Body of pancreas (tissue), 4 donors: Measurements from ENCODE around the gene UCN2.

Experiments used
- POLR2A ChIP-seq, 3 donors: fragments of 450-650 bp; IDR thresholded peaks; one replicate each; pipeline ENCODE4 v1.6.1; 2016; ENCODE audit warnings: antibody characterized with exemption in 3 of 3, mild to moderate bottlenecking in 2 of 3
- TF ChIP-seq, protein P1 (sequence below), 7 experiments: fragments of 450-650 bp in 4 of 7; fragments of 200-600 bp in 3 of 7; sonication (generic) in 3 of 7; IDR thresholded peaks; one replicate each; pipeline ENCODE4 v1.5.1; 2016 to 2019; ENCODE audit warnings: antibody characterized with exemption in 7 of 7

DNA sequence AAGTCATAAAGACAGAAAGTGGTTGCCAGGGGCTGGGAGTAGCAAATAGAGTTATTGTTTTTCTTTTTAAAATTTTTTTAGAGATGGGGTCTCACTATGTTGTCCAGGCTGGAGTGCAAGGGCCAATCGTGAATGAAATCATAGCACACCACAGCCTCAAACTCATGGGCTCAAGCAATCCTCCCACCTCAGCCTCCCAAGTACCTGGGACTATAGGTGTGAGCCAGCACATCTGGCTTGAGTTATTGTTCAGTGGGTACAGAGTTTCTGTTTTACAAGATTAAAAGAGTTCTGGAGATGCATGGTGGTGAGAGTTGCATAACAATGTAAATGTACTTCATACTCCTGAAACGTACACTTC lies 30.6 kb downstream of the UCN2 start:
- TF ChIP-seq, protein P1, sequence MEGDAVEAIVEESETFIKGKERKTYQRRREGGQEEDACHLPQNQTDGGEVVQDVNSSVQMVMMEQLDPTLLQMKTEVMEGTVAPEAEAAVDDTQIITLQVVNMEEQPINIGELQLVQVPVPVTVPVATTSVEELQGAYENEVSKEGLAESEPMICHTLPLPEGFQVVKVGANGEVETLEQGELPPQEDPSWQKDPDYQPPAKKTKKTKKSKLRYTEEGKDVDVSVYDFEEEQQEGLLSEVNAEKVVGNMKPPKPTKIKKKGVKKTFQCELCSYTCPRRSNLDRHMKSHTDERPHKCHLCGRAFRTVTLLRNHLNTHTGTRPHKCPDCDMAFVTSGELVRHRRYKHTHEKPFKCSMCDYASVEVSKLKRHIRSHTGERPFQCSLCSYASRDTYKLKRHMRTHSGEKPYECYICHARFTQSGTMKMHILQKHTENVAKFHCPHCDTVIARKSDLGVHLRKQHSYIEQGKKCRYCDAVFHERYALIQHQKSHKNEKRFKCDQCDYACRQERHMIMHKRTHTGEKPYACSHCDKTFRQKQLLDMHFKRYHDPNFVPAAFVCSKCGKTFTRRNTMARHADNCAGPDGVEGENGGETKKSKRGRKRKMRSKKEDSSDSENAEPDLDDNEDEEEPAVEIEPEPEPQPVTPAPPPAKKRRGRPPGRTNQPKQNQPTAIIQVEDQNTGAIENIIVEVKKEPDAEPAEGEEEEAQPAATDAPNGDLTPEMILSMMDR (IDR thresholded peaks at IDR 0.05) = no peak
- no peak for TF ChIP-seq POLR2A (IDR thresholded peaks at IDR 0.05)
